Keratinocyte (primary cell): ENCODE results near the gene SRRD.

Source experiments
- EZH2 ChIP-seq: IDR thresholded peaks from one replicate; pipeline ENCODE4 v1.6.1; 2012; ENCODE audit warnings: inconsistent platforms, mild to moderate bottlenecking, low read length, moderate library complexity
- TF ChIP-seq, protein P1 (sequence below), 3 experiments: IDR thresholded peaks in 1 of 3; conservative IDR thresholded peaks in 1 of 3; optimal IDR thresholded peaks in 1 of 3; 2 replicates in 2 of 3; 3 replicates in 1 of 3; pipeline versions ENCODE3 to v1.5.1; 2011; ENCODE audit warnings: low read length in 3 of 3, mild to moderate bottlenecking in 3 of 3, moderate library complexity in 2 of 3, control low read depth in 1 of 3, inconsistent platforms in 1 of 3; ENCODE audit not compliant: insufficient read depth in 2 of 3; ENCODE audit errors: extremely low read depth in 1 of 3

DNA sequence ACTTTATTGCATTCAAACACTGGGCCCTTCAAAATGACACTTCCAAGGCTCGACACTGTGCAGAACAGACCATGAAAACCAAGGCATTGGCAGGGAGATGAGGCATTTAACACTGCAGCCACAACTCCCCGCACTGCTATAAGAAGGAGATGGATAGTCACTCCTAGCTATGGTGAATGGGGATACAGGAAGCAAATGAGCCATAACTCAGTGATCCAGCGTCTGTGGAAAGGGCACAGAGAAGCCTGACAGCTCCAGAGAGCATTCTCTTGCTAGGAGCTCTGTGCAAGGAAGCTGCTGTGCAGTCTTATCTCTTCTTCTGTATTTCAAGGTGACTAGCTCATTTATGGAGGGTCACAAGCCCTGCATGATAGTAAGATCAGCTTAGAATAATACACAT lies 21.0 kb upstream of the SRRD start:
- TF ChIP-seq, protein P1, sequence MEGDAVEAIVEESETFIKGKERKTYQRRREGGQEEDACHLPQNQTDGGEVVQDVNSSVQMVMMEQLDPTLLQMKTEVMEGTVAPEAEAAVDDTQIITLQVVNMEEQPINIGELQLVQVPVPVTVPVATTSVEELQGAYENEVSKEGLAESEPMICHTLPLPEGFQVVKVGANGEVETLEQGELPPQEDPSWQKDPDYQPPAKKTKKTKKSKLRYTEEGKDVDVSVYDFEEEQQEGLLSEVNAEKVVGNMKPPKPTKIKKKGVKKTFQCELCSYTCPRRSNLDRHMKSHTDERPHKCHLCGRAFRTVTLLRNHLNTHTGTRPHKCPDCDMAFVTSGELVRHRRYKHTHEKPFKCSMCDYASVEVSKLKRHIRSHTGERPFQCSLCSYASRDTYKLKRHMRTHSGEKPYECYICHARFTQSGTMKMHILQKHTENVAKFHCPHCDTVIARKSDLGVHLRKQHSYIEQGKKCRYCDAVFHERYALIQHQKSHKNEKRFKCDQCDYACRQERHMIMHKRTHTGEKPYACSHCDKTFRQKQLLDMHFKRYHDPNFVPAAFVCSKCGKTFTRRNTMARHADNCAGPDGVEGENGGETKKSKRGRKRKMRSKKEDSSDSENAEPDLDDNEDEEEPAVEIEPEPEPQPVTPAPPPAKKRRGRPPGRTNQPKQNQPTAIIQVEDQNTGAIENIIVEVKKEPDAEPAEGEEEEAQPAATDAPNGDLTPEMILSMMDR (optimal IDR thresholded peaks at IDR 0.05 in 1 of 3, IDR thresholded peaks at IDR 0.05 in 1 of 3, conservative IDR thresholded peaks at IDR 0.05 in 1 of 3; ENCODE audit: extremely low read depth in 1 of 3, insufficient read depth in 2 of 3, low read length in 3 of 3), result no peak
- no peak for TF ChIP-seq EZH2
